HG02840 (cell line): Measurements from ENCODE around the gene RUNX2.

ENCODE experiments used
- ATAC-seq: cut with Tn5 transposase; IDR thresholded peaks from one replicate; pipeline ENCODE4 v1.9.1; 2021; ENCODE audit warnings: mild to moderate bottlenecking, moderate library complexity, moderate number of reproducible peaks; ENCODE audit not compliant: unreplicated experiment, low FRiP score

Gene RUNX2

GRCh38 chr6:45350186-45350710 lies 22.1 kb downstream of the RUNX2 start:
- ATAC-seq = no peak

DNA sequence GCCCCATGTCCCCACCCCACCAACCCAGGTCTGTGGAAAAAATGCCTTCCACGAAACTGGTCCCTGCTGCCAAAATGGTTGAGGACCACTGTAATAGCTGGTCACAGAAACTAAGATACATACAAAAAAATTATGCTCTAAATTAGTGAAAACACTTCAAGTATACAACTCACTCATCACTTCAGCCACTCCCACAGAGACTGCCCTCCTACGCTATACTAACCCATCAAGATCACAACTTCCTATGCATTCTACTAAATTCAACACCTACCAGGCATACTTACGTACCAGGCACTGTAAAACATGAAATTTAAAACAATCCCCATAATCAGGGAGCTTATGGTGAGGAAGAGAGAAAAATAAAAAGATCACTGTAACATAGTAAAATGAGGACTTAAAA lies 22.9 kb downstream of the RUNX2 start:
- no peak for ATAC-seq

DNA sequence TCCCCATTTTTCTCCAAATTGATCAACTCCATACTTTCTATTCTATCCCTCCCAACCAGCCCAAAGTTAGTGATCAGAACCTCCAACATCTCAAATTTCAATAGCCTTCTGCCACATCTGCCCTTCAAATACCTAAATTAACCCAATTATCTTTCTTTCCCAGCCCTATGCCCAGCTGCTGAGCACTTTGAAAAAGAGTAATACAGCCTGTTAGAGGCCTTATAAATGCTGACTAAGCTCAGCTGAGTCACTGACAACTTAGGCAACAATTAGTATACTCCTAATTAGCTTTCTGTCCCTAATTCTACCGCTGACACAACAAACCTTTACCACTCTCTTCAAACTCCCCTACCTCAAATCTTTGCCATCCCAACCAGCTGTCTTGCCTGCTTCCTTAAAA lies 23.5 kb downstream of the RUNX2 start:
- ATAC-seq = no peak

GRCh38 chr6:45353654-45354053 lies 25.5 kb downstream of the RUNX2 start:
- no peak for ATAC-seq

GRCh38 chr6:45364466-45364865 lies 36.3 kb downstream of the RUNX2 start:
- ATAC-seq = no peak

DNA sequence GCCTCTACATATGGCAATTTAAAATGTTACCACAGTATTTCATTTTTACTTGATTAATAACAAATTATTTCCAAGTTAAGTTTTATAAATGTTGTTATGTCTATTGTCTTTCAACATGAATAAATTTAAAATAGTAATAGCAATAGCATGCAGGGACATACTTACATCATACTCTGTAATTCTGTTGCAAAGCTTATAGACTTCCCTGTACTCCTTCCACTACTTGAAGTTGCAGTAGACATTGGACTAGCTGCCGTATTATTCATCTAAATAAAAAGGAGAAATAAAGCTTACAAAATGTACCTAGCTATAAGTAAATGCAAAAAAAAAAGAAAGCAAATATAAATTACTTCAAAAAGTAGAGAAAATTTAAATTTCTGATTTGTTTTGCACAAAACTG lies 36.9 kb downstream of the RUNX2 start:
- ATAC-seq = no peak

DNA sequence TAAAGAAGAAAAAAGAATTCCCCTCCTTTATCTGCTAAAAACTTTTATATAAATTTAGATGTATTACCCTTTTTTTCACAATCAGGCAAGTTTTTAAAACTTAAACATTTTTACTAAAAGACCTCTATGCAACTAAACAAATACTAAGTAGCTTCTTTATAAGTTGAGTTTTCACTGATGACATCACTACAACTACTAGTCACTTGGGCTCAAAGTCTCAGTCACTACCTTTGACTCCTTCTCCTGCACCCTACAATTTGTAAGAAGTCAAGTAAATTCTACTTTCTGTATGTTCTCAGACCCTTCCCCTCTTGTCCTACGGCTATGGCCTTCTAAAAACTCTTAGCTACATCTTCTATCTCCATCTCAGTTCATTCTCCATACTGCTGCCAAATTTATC lies 38.4 kb downstream of the RUNX2 start:
- ATAC-seq = no peak

- no peak for ATAC-seq
Observed at GRCh38 chr6:45367999-45368398, 39.9 kb downstream of the RUNX2 start.

GRCh38 chr6:45369870-45370269 lies 41.7 kb downstream of the RUNX2 start:
- no peak for ATAC-seq

- ATAC-seq = no peak
Observed at GRCh38 chr6:45371924-45372573, 43.9 kb downstream of the RUNX2 start.

DNA sequence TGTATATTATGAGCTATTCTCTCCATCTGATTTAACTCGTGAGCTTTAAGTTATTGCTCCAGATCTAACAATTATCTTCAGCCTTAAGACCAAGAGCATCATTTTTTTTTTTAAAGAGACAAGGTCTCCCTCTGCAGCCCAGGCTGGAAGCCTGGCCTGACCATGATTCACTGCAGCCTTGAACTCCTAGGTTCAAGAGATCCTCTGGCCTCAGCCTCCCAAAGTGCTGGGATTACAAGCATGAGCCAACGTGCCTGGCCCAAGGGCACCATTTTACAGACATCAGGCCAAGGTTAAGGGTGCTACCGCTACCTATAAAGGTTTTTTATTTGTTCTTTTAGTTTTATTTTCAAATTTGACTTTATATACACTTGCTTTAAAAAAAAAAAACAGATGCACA lies 47.3 kb downstream of the RUNX2 start:
- no peak for ATAC-seq

DNA sequence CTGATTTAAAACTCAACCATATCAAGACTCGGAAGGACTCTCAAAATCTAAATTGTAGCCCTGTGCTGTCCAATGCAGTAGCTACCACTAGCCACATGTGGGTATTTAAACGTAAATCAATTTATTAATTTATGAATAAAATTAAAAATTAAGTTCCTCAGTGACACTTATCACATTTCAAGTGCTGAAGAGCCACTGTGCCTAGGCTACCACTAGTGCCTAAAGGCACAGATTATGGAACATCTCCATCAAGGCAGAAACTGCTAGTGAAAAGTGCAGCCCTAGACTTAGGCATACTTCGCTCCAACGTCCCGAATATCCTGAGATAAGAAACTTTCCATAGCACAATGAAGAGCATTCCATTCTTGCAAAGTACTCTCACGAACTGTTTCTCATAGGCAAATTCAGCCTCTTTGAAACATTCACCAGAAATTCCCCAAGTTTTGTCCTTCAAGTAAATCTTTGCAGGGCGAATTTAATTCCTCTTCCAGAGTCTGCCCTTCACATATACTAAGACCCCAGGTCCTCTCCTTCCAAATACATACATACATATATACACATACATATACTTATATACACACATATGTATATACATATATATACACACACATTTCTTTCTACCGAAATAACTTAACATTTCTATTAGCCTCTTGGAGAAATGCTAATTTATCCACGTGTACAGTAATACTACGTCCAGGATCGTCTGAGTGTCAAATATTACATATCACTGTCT lies 48.3 kb downstream of the RUNX2 start:
- no peak for ATAC-seq

- no peak for ATAC-seq
Observed at GRCh38 chr6:45377043-45377553, 49.0 kb downstream of the RUNX2 start.

GRCh38 chr6:45377554-45378333 lies 49.6 kb downstream of the RUNX2 start, which contains the start of gene SUPT3H:
Gene SUPT3H (minus strand): TSS chr6:45377934.
- ATAC-seq = peak; percentile 95

GRCh38 chr6:45378334-45378926 lies 50.3 kb downstream of the RUNX2 start:
- peak; percentile 33 for ATAC-seq

GRCh38 chr6:45382391-45382790 lies 54.3 kb downstream of the RUNX2 start:
- ATAC-seq = no peak

DNA sequence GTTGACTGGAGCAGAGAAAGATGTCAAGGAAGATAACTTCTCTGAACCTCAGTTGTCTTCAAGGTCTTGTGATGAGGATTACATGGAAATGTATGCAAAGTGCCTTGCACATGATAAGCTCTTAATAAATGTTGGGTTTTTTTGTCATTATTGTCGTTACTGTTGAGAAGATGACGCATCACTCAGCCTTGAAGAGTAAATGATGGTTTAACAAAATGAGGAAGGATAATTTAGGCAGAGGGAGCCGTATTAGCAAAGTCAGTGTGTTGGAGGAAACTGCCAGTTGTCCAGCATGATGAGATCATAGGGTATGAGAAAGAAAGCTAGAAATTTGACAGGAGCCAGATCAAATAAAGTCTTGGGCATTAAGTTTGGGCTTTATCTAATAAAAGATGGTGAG lies 58.4 kb downstream of the RUNX2 start:
- no peak for ATAC-seq

DNA sequence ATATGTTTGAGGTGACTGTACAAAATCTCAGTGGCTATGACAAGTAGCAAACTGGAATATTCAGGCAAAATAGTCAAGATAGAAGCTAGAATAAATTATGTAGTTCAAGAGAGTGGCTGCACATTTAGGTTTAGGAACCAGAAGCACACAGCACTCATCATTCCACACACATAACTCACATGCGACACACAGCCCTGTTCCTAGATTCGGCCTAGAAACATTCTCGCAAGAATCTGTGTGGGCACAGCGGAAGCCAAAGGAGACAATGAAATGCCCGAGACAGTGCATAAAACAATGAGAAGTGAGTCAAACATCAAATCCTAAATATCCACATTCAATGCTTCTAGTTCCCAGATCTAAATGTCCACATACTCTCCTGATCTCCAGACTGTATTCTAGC lies 59.1 kb downstream of the RUNX2 start:
- no peak for ATAC-seq

- ATAC-seq = no peak
Observed at GRCh38 chr6:45388328-45388727, 60.2 kb downstream of the RUNX2 start.

GRCh38 chr6:45394586-45395095 lies 66.5 kb downstream of the RUNX2 start:
- no peak for ATAC-seq
